Measurements from ENCODE around the gene CTDP1. TPM values are rescaled to one million over a fixed set of nuclear protein-coding genes. Genes with fewer than 3 reads are reported as not detected.

Gene CTDP1
- total and polyA plus RNA-seq, 9 of the 15 experiments (the other 6 are each of a cell fraction or from before 2014, with no cell fraction given) = 0.07 to 19.2 (median 4.0) TPM

GRCh38 chr18:79685971-79686370 is 6.4 kb downstream of the CTDP1 start:
- H4K20me1 ChIP-seq (replicated peaks; ENCODE audit: control insufficient read depth, insufficient read depth, low read length) = peaks cover 8% of the 10 kb centered on the region; the same call in 1 of the 2 replicates
- H3K4me3 ChIP-seq = no peak overlapping the region
- POLR2A ChIA-PET = no interaction called here
- no peak for TF ChIP-seq NFIC (IDR thresholded peaks at IDR 0.05)
- TF ChIP-seq POLR2H (tag; IDR thresholded peaks at IDR 0.05; ENCODE audit: low read depth) = no peak
- no peak for TF ChIP-seq BRCA1 (IDR thresholded peaks at IDR 0.05)
- TF ChIP-seq BRCA1 (CRISPR knock-in tag; IDR thresholded peaks at IDR 0.05) = no peak
- TF ChIP-seq DACH1 (IDR thresholded peaks at IDR 0.05; ENCODE audit: partially characterized antibody) = no peak
- TF ChIP-seq HNRNPLL (IDR thresholded peaks at IDR 0.05; ENCODE audit: low read depth, low read length, poor library complexity, severe bottlenecking) = no peak
- no peak for TF ChIP-seq ZNF518B (CRISPR knock-in tag; IDR thresholded peaks at IDR 0.05)
- no peaks in the 10 kb centered on the region for H3K27me3 ChIP-seq (ENCODE audit: control insufficient read depth in 2 of 2, insufficient read depth in 2 of 2, low read length in 2 of 2)
- peaks cover 3% of the 10 kb centered on the region; the same call in 2 of the 3 replicates for H3K36me3 ChIP-seq (ENCODE audit: control insufficient read depth, insufficient read depth, low read length)
- H3K4me1 ChIP-seq (replicated peaks in 1 of 2; ENCODE audit: control insufficient read depth in 2 of 2, insufficient read depth in 2 of 2, low read length in 2 of 2) = peaks cover 3 to 14% of the 10 kb centered on the region in 2 experiments; a peak in 4 of 5 replicates
- ATAC-seq = no peak
- in situ Hi-C loops (cut with MboI) = no loop called here
- WGBS (ENCODE audit: insufficient coverage, low coverage, missing lambda C conversion rate) = 59% methylated on average over 7 of the region's 7 CpGs
- no peak overlapping the region for H3K9ac ChIP-seq (ENCODE audit: insufficient read depth in 1 of 2, low read depth in 2 of 2, low read length in 2 of 2)
- H3K79me2 ChIP-seq (ENCODE audit: control insufficient read depth, insufficient read depth, low read length) = peaks cover 68% of the 10 kb centered on the region
- H3K4me2 ChIP-seq (ENCODE audit: insufficient read depth, low read length) = no peak overlapping the region
- FAIRE-seq = no peak
- H2AFZ ChIP-seq (ENCODE audit: low read depth, low read length) = no peak overlapping the region
- intact Hi-C loops (cut with micrococcal nuclease) = no loop called here
- CTCF ChIA-PET (ENCODE audit: low intra/inter-chr PET ratio) = no interaction called here
- no peak for DNase-seq (ENCODE audit: extremely low read depth in 1 of 4, low spot score in 3 of 4)
- no peaks in the 10 kb centered on the region for H3K9me1 ChIP-seq (ENCODE audit: control insufficient read depth, insufficient read depth, low read length)
- H3K9me3 ChIP-seq (replicated peaks; ENCODE audit: control insufficient read depth, insufficient read depth, low read depth, low read length) = no peaks in the 10 kb centered on the region
- no peak overlapping the region for H3K27ac ChIP-seq (ENCODE audit: extremely low read depth, low read depth, low read length)
- BruUV-seq (replicated peaks) = no TSS peak
